ENCODE data around the gene AMH. TPM values are rescaled to one million over a fixed set of nuclear protein-coding genes. Genes with fewer than 3 reads are reported as not detected.

The AMH gene
- total and polyA plus RNA-seq, 2 of the 13 experiments (the other 11 are each of a cell fraction or from before 2014, with no cell fraction given): 0.03 to 0.18 TPM

- TF ChIP-seq SNAPC5 (CRISPR knock-in tag; IDR thresholded peaks at IDR 0.05; ENCODE audit: borderline replicate concordance) (peak; percentile 97; the same call in 1 of the 2 replicates), MTF1 (CRISPR knock-in tag; IDR thresholded peaks at IDR 0.05) (no peak), CERS6 (CRISPR knock-in tag; IDR thresholded peaks at IDR 0.05) (no peak), PLRG1 (conservative IDR thresholded peaks at IDR 0.05) (no peak), ZBTB34 (CRISPR knock-in tag; IDR thresholded peaks at IDR 0.05) (peak; percentile 88), MZF1 (CRISPR knock-in tag; IDR thresholded peaks at IDR 0.05; ENCODE audit: borderline replicate concordance) (peak; percentile 80; the same call in 1 of the 2 replicates), ZIK1 (CRISPR knock-in tag; IDR thresholded peaks at IDR 0.05; ENCODE audit: borderline replicate concordance, low read depth) (peak; percentile 99), ELF1 (CRISPR knock-in tag; IDR thresholded peaks at IDR 0.05) (peak; percentile 88), POLR2A (IDR thresholded peaks at IDR 0.05; ENCODE audit: insufficient read depth in 1 of 2, low read depth in 2 of 2, low read length in 2 of 2) (peak; percentile 67 to 70), THAP9 (CRISPR knock-in tag; IDR thresholded peaks at IDR 0.05; ENCODE audit: borderline replicate concordance) (peak; percentile 94), NR2F1 (CRISPR knock-in tag; IDR thresholded peaks at IDR 0.05) (no peak), TAF15 (IDR thresholded peaks at IDR 0.05; ENCODE audit: low read depth, low read length, poor library complexity, severe bottlenecking) (peak; percentile 12), ZNF614 (CRISPR knock-in tag; IDR thresholded peaks at IDR 0.05; ENCODE audit: borderline replicate concordance) (peak; percentile 77; the same call in 1 of the 2 replicates), EEA1 (CRISPR knock-in tag; IDR thresholded peaks at IDR 0.05; ENCODE audit: borderline replicate concordance) (peak; percentile 88; the same call in 1 of the 2 replicates), JUN (CRISPR knock-in tag; IDR thresholded peaks at IDR 0.05) (peak; percentile 80), THRA (CRISPR knock-in tag; IDR thresholded peaks at IDR 0.05; ENCODE audit: borderline replicate concordance) (peak; percentile 43), ZNF225 (CRISPR knock-in tag; IDR thresholded peaks at IDR 0.05) (peak; percentile 89), SP5 (CRISPR knock-in tag; IDR thresholded peaks at IDR 0.05; ENCODE audit: borderline replicate concordance, low read depth) (peak; percentile 93), ZNF296 (CRISPR knock-in tag; conservative IDR thresholded peaks at IDR 0.05) (no peak; the same call in none of the 2 replicates), DBP (CRISPR knock-in tag; IDR thresholded peaks at IDR 0.05; ENCODE audit: not compliant biosample characterization) (peak; percentile 18), NFRKB (IDR thresholded peaks at IDR 0.05) (no peak), PCBP1 (IDR thresholded peaks at IDR 0.05; ENCODE audit: borderline replicate concordance, low read depth, low read length) (0 out of 2 replicates have a peak, but pooled peaks have one; percentile 73)
Observed at GRCh38 chr19:2236314-2237050, 12.6 kb upstream of the AMH start, which contains the start of the genes PLEKHJ1 and SF3A2 (continued).

Data from HepG2 (cell line).